Measurements from ENCODE around the gene PSTPIP2. TPM values are rescaled to one million over a fixed set of nuclear protein-coding genes. Genes with fewer than 3 reads are reported as not detected.

PSTPIP2 gene
- total RNA-seq, 1 donor from 2014 or later: 4.5 TPM

DNA sequence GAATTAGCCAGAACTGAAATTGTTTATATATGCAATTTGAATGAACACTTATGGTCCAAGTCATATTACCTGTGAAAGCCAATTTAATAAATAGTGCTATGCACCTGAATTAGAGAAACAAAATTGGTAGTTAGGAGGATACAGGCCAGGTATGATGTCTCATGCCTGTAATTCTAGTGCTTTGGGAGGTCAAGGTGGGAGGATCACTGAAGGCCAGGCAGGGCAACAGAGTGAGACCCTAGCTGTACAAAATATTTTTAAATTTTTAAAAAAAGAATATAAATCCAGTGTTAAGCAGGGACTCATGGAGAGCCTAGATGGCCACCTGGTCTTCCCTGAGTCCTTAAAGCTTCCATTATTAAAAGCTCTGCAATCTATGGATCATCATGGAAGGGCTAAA lies 7.3 kb upstream of the PSTPIP2 start:
- H3K36me3 Mint-ChIP-seq (ENCODE audit: unreplicated experiment): peaks cover 34% of the 10 kb centered on the region
- H3K27me3 Mint-ChIP-seq (ENCODE audit: unreplicated experiment): no peaks in the 10 kb centered on the region
- no peaks in the 10 kb centered on the region for H3K9me3 Mint-ChIP-seq (ENCODE audit: unreplicated experiment)
- TF ChIP-seq, protein P1, sequence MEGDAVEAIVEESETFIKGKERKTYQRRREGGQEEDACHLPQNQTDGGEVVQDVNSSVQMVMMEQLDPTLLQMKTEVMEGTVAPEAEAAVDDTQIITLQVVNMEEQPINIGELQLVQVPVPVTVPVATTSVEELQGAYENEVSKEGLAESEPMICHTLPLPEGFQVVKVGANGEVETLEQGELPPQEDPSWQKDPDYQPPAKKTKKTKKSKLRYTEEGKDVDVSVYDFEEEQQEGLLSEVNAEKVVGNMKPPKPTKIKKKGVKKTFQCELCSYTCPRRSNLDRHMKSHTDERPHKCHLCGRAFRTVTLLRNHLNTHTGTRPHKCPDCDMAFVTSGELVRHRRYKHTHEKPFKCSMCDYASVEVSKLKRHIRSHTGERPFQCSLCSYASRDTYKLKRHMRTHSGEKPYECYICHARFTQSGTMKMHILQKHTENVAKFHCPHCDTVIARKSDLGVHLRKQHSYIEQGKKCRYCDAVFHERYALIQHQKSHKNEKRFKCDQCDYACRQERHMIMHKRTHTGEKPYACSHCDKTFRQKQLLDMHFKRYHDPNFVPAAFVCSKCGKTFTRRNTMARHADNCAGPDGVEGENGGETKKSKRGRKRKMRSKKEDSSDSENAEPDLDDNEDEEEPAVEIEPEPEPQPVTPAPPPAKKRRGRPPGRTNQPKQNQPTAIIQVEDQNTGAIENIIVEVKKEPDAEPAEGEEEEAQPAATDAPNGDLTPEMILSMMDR (IDR thresholded peaks at IDR 0.05): no peak
- peak; percentile 7 for DNase-seq (ENCODE audit: extremely low spot score, unreplicated experiment)
- no peaks in the 10 kb centered on the region for H3K4me1 Mint-ChIP-seq (ENCODE audit: unreplicated experiment)
- no peak overlapping the region for H3K4me3 Mint-ChIP-seq (ENCODE audit: unreplicated experiment)
- no peak overlapping the region for H3K27ac Mint-ChIP-seq (ENCODE audit: unreplicated experiment)

DNA sequence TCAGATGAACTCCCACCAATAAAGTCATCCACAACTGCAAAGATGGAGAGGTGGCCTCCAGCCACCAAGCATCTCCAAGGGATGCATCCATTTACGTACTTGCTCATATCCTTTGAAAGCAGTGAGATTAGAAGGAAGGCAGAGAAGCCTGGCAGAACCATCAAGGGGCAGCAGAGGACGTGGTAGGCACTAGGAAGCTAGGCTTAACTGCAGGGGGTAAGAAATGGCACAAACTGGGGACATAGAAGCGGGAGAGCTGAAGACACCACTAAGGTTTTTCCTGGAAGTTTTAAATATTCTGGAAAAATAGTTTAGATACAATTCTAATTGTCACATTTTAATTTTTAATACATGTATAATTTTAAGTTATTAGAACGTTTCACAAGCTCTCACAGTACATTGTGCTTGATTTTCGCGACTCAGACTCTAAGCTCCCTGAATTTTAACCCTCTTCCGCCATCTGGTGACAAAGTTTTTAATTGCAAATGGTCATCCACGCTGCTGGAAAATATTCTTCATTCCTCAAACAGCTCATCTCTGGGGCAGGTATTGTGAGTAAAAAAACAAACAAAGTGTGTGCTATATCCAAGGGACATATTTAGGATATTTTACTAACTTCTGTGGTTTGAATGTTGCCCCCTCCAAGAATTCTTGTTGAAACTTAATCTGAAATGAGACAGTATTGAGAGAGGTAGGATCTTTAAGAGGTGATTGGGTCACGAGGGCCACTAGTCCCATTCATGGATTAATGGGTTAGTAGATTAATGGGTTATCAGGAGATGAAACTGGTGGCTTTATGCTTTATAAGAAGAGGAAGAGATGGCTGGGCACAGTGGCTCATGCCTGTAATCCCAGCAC lies 1.6 kb upstream of the PSTPIP2 start:
- Mint-ChIP-seq H3K27me3 (ENCODE audit: unreplicated experiment) (no peaks in the 10 kb centered on the region), H3K4me3 (ENCODE audit: unreplicated experiment) (no peak overlapping the region), H3K36me3 (ENCODE audit: unreplicated experiment) (no peaks in the 10 kb centered on the region), H3K9me3 (ENCODE audit: unreplicated experiment) (no peaks in the 10 kb centered on the region), H3K4me1 (ENCODE audit: unreplicated experiment) (peaks cover 20% of the 10 kb centered on the region), H3K27ac (ENCODE audit: unreplicated experiment) (no peak overlapping the region)
- TF ChIP-seq, protein P1 (IDR thresholded peaks at IDR 0.05): peak; percentile 76
- DNase-seq (ENCODE audit: extremely low spot score, unreplicated experiment): peak; percentile 77

DNA sequence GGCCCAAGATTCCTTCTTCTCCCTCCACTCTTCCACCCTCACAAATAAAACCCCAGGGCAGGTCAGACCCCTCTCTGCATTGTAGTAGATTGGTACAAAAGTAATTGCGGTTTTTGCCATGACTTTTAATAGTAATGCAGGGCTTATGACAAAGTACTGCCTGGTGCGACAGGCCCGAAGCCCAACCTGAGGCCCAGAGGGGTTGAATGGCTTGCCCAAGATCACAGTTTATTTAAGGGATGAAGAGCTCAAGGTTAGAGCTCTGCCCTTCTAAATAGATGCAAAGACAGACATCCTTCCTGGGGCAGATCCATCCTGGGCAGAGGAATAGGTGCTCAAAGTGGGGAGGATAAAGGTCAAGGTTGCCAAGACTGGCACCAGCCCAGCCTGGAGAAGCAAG lies 899 bp upstream of the PSTPIP2 start:
- no peaks in the 10 kb centered on the region for H3K27me3 Mint-ChIP-seq (ENCODE audit: unreplicated experiment)
- TF ChIP-seq, protein P1 (IDR thresholded peaks at IDR 0.05): no peak
- DNase-seq (ENCODE audit: extremely low spot score, unreplicated experiment): peak; percentile 48
- peaks cover 20% of the 10 kb centered on the region for H3K4me1 Mint-ChIP-seq (ENCODE audit: unreplicated experiment)
- no peaks in the 10 kb centered on the region for H3K9me3 Mint-ChIP-seq (ENCODE audit: unreplicated experiment)
- peak overlapping the region; percentile 82 for H3K4me3 Mint-ChIP-seq (ENCODE audit: unreplicated experiment)
- no peak overlapping the region for H3K27ac Mint-ChIP-seq (ENCODE audit: unreplicated experiment)
- H3K36me3 Mint-ChIP-seq (ENCODE audit: unreplicated experiment): no peaks in the 10 kb centered on the region

DNA sequence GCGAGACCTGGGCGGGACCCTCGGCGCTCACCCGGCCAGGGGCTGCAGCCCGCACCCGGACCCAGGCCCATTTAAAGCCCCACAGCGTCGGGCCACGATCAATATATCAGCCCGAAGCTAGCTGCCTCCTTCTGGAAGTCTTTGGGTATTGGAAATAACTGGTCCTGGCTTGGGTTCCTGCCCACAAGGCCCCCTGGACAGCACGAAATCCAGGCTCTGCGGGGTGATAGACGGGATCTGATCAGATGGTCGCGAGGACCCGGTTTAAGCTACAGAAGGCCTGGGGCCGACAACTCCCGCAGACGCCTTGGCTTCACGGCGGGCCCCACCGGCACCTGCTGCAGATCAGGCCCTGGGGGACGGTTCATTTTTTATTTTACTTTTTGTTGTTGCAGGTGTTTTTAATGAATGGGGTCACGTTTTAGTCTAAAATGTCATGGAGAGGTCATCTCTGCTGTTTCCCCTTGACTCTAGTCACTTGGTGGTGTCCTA lies 362 bp upstream of the PSTPIP2 start:
- Mint-ChIP-seq H3K36me3 (ENCODE audit: unreplicated experiment) (no peaks in the 10 kb centered on the region), H3K27ac (ENCODE audit: unreplicated experiment) (no peak overlapping the region), H3K27me3 (ENCODE audit: unreplicated experiment) (no peaks in the 10 kb centered on the region), H3K4me3 (ENCODE audit: unreplicated experiment) (peak overlapping the region; percentile 82), H3K4me1 (ENCODE audit: unreplicated experiment) (peaks cover 20% of the 10 kb centered on the region), H3K9me3 (ENCODE audit: unreplicated experiment) (peaks cover 4% of the 10 kb centered on the region)
- TF ChIP-seq, protein P1 (IDR thresholded peaks at IDR 0.05): peak; percentile 29
- DNase-seq (ENCODE audit: extremely low spot score, unreplicated experiment): no peak

Measured in osteocyte (in vitro differentiated cells).